Endothelial cell of umbilical vein (primary cell): ENCODE results near the gene PLG.

Source experiments
- CTCF ChIP-seq, 2 donors: IDR thresholded peaks; 1 replicate in 1 of 2; 2 replicates in 1 of 2; pipeline ENCODE4 v1.5.1; 2011; ENCODE audit warnings: low read length in 2 of 2, mild to moderate bottlenecking in 2 of 2, moderate library complexity in 2 of 2, control low read depth in 1 of 2, inconsistent platforms in 1 of 2, low read depth in 1 of 2; ENCODE audit not compliant: insufficient read depth in 1 of 2; ENCODE audit errors: extremely low read depth in 1 of 2
- EZH2 ChIP-seq: IDR thresholded peaks from 2 replicates; pipeline ENCODE4 v1.6.1; 2012; ENCODE audit warnings: borderline replicate concordance, low read depth, mild to moderate bottlenecking, moderate library complexity, low read length, inconsistent platforms; ENCODE audit not compliant: severe bottlenecking
- FOS ChIP-seq: IDR thresholded peaks from 2 replicates; pipeline ENCODE4 v1.6.1; 2011; ENCODE audit warnings: mild to moderate bottlenecking, low read length, moderate library complexity, borderline replicate concordance; ENCODE audit not compliant: insufficient read depth
- JUN ChIP-seq: IDR thresholded peaks from 2 replicates; pipeline ENCODE4 v1.6.1; 2011; ENCODE audit warnings: borderline replicate concordance, low read depth; ENCODE audit not compliant: insufficient read length, insufficient read depth
- MAX ChIP-seq: IDR thresholded peaks from 2 replicates; pipeline ENCODE4 v1.6.1; 2011; ENCODE audit not compliant: insufficient read depth, insufficient read length
- MYC ChIP-seq: IDR thresholded peaks from one replicate; pipeline ENCODE4 v1.6.1; 2011; ENCODE audit warnings: mild to moderate bottlenecking, low read depth, low read length
- POLR2A ChIP-seq: IDR thresholded peaks from 2 replicates; pipeline ENCODE4 v1.6.1; 2012; ENCODE audit warnings: low read depth, mild to moderate bottlenecking, control low read depth, low read length
- POLR2AphosphoS5 ChIP-seq: IDR thresholded peaks from 2 replicates; pipeline ENCODE4 v1.6.1; 2012; ENCODE audit warnings: low read depth, mild to moderate bottlenecking, control low read depth, low read length, moderate library complexity; ENCODE audit not compliant: insufficient read depth

- no peak for TF ChIP-seq CTCF (IDR thresholded peaks at IDR 0.05; ENCODE audit: extremely low read depth in 1 of 2, insufficient read depth in 1 of 2, low read depth in 1 of 2, low read length in 2 of 2)
- no peak for TF ChIP-seq EZH2
- no peak for TF ChIP-seq POLR2AphosphoS5
- TF ChIP-seq MAX = no peak
- no peak for TF ChIP-seq JUN
- no peak for TF ChIP-seq POLR2A
- no peak for TF ChIP-seq MYC
- no peak for TF ChIP-seq FOS
Measured at GRCh38 chr6:160679402-160679769, 22.7 kb upstream of the PLG start.
